AG04450 (cell line): ENCODE results near the gene TLE1. TPM values are rescaled to one million over a fixed set of nuclear protein-coding genes. Genes with fewer than 3 reads are reported as not detected.

Experiments
- CTCF ChIA-PET: fragments of 300-600, 350-600 bp; formaldehyde crosslinking; extraction: SDS; loops from one replicate; lab custom pipeline; 2022; ENCODE audit warnings: antibody characterized with exemption, inconsistent platforms; lab: Charles Lee
- POLR2A ChIA-PET: fragments of 350-600 bp; formaldehyde crosslinking; extraction: SDS; loops from one replicate; lab custom pipeline; 2021; ENCODE audit warnings: antibody characterized with exemption, inconsistent platforms; lab: Yijun Ruan, JAX
- DNase-seq: peaks from one replicate; pipeline ENCODE4 v3.0.0-alpha.2; 2011; ENCODE audit warnings: low read depth, low spot score
- H3K27ac ChIP-seq: one replicate; pipeline ENCODE4 v1.5.1; 2012; ENCODE audit warnings: low read depth, low read length, control low read depth
- H3K27me3 ChIP-seq: one replicate; pipeline ENCODE4 v1.6.0; 2012; ENCODE audit warnings: low read length; ENCODE audit not compliant: control insufficient read depth, insufficient read depth
- H3K4me3 ChIP-seq: 2 replicates; pipeline ENCODE4 v1.5.1; 2011; ENCODE audit warnings: mild to moderate bottlenecking, low read depth, low read length, control low read depth
- H3K9me3 ChIP-seq: 2 replicates; pipeline ENCODE4 v1.5.1; 2012; ENCODE audit warnings: low read length; ENCODE audit not compliant: control insufficient read depth, insufficient read depth
- CTCF ChIP-seq: IDR thresholded peaks from 2 replicates; pipeline ENCODE4 v1.5.1; 2011; ENCODE audit warnings: low read depth, low read length, control low read depth, inconsistent platforms
- polyA plus RNA-seq: library from polyadenylated mRNA; depleted of rRNA; stranded (reverse); fragments of >200 nt; gene quantifications from 2 replicates; pipeline ENCODE4 v1.2.3, GENCODE V29; 2011

TLE1 gene
- polyA plus RNA-seq, 1 experiment: 42.8 TPM

- H3K9me3 ChIP-seq: no peaks in the 10 kb centered on the region
- no peak for DNase-seq
- H3K27me3 ChIP-seq: no peaks in the 10 kb centered on the region
- no peak for TF ChIP-seq CTCF
- ChIA-PET CTCF (no interaction called here), POLR2A (interaction anchor here (0.8 to 1.5 kb wide), 5 partner anchors 18 to 222 kb away, joined by 3 to 6 read pairs (median 3); no protein-coding TSS in a partner anchor)
- H3K4me3 ChIP-seq: no peak overlapping the region
- H3K27ac ChIP-seq: peak overlapping the region; percentile 32
These were observed 36.1 kb downstream of the TLE1 start for GRCh38 chr9:81653240-81653639.

GRCh38 chr9:81652058-81652687, 37.2 kb downstream of the TLE1 start:
- ChIA-PET CTCF (interaction anchor here (0.6 kb wide), 1 partner anchor 955 kb away, joined by 3 read pairs; no protein-coding TSS in a partner anchor), POLR2A (no interaction called here)
- no peaks in the 10 kb centered on the region for H3K27me3 ChIP-seq
- H3K27ac ChIP-seq: no peak overlapping the region
- no peak overlapping the region for H3K4me3 ChIP-seq
- no peak for TF ChIP-seq CTCF
- H3K9me3 ChIP-seq: no peaks in the 10 kb centered on the region
- DNase-seq: no peak

- no peaks in the 10 kb centered on the region for H3K27me3 ChIP-seq
- H3K9me3 ChIP-seq: no peaks in the 10 kb centered on the region
- no peak overlapping the region for H3K27ac ChIP-seq
- TF ChIP-seq CTCF: no peak
- no peak for DNase-seq
- ChIA-PET CTCF (no interaction called here), POLR2A (interaction anchor here (0.6 kb wide), 1 partner anchor 110 kb away, joined by 5 read pairs; no protein-coding TSS in a partner anchor)
- no peak overlapping the region for H3K4me3 ChIP-seq
These were observed 38.5 kb downstream of the TLE1 start for GRCh38 chr9:81650586-81651515.

- no peak for DNase-seq
- ChIA-PET POLR2A (interaction anchor here (0.6 kb wide), 1 partner anchor 108 kb away, joined by 5 read pairs; no protein-coding TSS in a partner anchor), CTCF (no interaction called here)
- Histone ChIP-seq H3K4me3 (no peak overlapping the region), H3K27ac (no peak overlapping the region), H3K9me3 (no peaks in the 10 kb centered on the region), H3K27me3 (no peaks in the 10 kb centered on the region)
- no peak for TF ChIP-seq CTCF
These were observed 39.7 kb downstream of the TLE1 start for GRCh38 chr9:81649475-81650240.
